ENCODE data around the gene RNF144A.
A peak's percentile ranks its signal among the peaks of the same experiment; 100 is the strongest.

The RNF144A gene

GRCh38 chr2:7063789-7064188 is 146.6 kb downstream of the RNF144A start:
- H3K4me3 ChIP-seq (ENCODE audit: low read length) = no peak overlapping the region
- DNase-seq (ENCODE audit: low read depth) = no peak
- TF ChIP-seq CTCF (conservative IDR thresholded peaks at IDR 0.05; ENCODE audit: low read length) = no peak

- H3K4me3 ChIP-seq (ENCODE audit: low read length) = no peak overlapping the region
- no peak for TF ChIP-seq CTCF (conservative IDR thresholded peaks at IDR 0.05; ENCODE audit: low read length)
- no peak for DNase-seq (ENCODE audit: low read depth)
Measured at GRCh38 chr2:7068457-7068856, 151.2 kb downstream of the RNF144A start.

GRCh38 chr2:7070483-7070882 is 153.3 kb downstream of the RNF144A start:
- no peak overlapping the region for H3K4me3 ChIP-seq (ENCODE audit: low read length)
- no peak for DNase-seq (ENCODE audit: low read depth)
- no peak for TF ChIP-seq CTCF (conservative IDR thresholded peaks at IDR 0.05; ENCODE audit: low read length)

- no peak overlapping the region for H3K4me3 ChIP-seq (ENCODE audit: low read length)
Measured at GRCh38 chr2:7071154-7071553, 153.9 kb downstream of the RNF144A start.

GRCh38 chr2:7071916-7072556 is 154.8 kb downstream of the RNF144A start:
- no peak for TF ChIP-seq CTCF (conservative IDR thresholded peaks at IDR 0.05; ENCODE audit: low read length)
- H3K4me3 ChIP-seq (ENCODE audit: low read length) = no peak overlapping the region
- no peak for DNase-seq (ENCODE audit: low read depth)

More at GRCh38 chr2:7071154-7071553, 153.9 kb downstream of the RNF144A start:
- peak; percentile 22 for DNase-seq (ENCODE audit: low read depth)
- TF ChIP-seq CTCF (conservative IDR thresholded peaks at IDR 0.05; ENCODE audit: low read length) = no peak

GRCh38 chr2:7073901-7074300 is 156.7 kb downstream of the RNF144A start:
- no peak for TF ChIP-seq CTCF (conservative IDR thresholded peaks at IDR 0.05; ENCODE audit: low read length)
- no peak overlapping the region for H3K4me3 ChIP-seq (ENCODE audit: low read length)
- no peak for DNase-seq (ENCODE audit: low read depth)

GRCh38 chr2:7075834-7076233 is 158.6 kb downstream of the RNF144A start:
- H3K4me3 ChIP-seq (ENCODE audit: low read length) = no peak overlapping the region
- no peak for TF ChIP-seq CTCF (conservative IDR thresholded peaks at IDR 0.05; ENCODE audit: low read length)
- peak; percentile 18 for DNase-seq (ENCODE audit: low read depth)
